HepG2 (cell line): Measurements from ENCODE around the gene CEBPB. TPM values are rescaled to one million over a fixed set of nuclear protein-coding genes. Genes with fewer than 3 reads are reported as not detected.

ENCODE experiments used
- AKAP8 ChIP-seq: sonication (generic); formaldehyde crosslinking; IDR thresholded peaks from 2 replicates; pipeline ENCODE4 v1.5.1; 2020; ENCODE audit warnings: mild to moderate bottlenecking, missing genetic modification reagents
- ARNT ChIP-seq: fragments of 450-650 bp; IDR thresholded peaks from 2 replicates; pipeline ENCODE4 v1.6.1; 2017
- EHMT2 ChIP-seq: fragments of 200-600 bp; sonication (generic); IDR thresholded peaks from 2 replicates; pipeline ENCODE4 v1.7.0; 2017; ENCODE audit warnings: antibody characterized with exemption, low read depth, low read length, borderline replicate concordance
- GLMP ChIP-seq: sonication (generic); formaldehyde crosslinking; IDR thresholded peaks from 2 replicates; pipeline ENCODE4 v1.9.0; 2021; ENCODE audit warnings: missing genetic modification reagents, mild to moderate bottlenecking, borderline replicate concordance
- KDM5A ChIP-seq: fragments of 200-600 bp; sonication (generic); IDR thresholded peaks from 2 replicates; pipeline ENCODE4 v1.7.0; 2018; ENCODE audit warnings: antibody characterized with exemption, mild to moderate bottlenecking, low read length, borderline replicate concordance
- LBX2 ChIP-seq: sonication (generic); formaldehyde crosslinking; IDR thresholded peaks from 2 replicates; pipeline ENCODE4 v1.5.0; 2020; ENCODE audit warnings: missing genetic modification reagents, mild to moderate bottlenecking, borderline replicate concordance
- PAWR ChIP-seq: sonication (generic); formaldehyde crosslinking; IDR thresholded peaks from 2 replicates; pipeline ENCODE4 v1.4.0; 2020; ENCODE audit warnings: missing genetic modification reagents, mild to moderate bottlenecking, borderline replicate concordance
- RAD51 ChIP-seq: fragments of 450-650 bp; IDR thresholded peaks from 2 replicates; pipeline ENCODE4 v1.6.1; 2016; ENCODE audit warnings: borderline replicate concordance
- SYNCRIP ChIP-seq: fragments of 200-400 bp; formaldehyde crosslinking; IDR thresholded peaks from 2 replicates; pipeline ENCODE4 v1.6.1; 2018; ENCODE audit warnings: mild to moderate bottlenecking, low read depth, low read length; ENCODE audit not compliant: insufficient read depth
- ZBTB10 ChIP-seq: sonication (generic); formaldehyde crosslinking; IDR thresholded peaks from 2 replicates; pipeline ENCODE4 v1.4.0; 2020; ENCODE audit warnings: missing genetic modification reagents, borderline replicate concordance
- ZFP36L1 ChIP-seq: sonication (generic); formaldehyde crosslinking; IDR thresholded peaks from 2 replicates; pipeline ENCODE4 v1.8.0; 2022; ENCODE audit warnings: mild to moderate bottlenecking, missing genetic modification reagents, moderate library complexity
- ZHX2 ChIP-seq, 2 experiments: sonication (generic) in 1 of 2; formaldehyde crosslinking in 1 of 2; IDR thresholded peaks; 2 replicates each; pipeline versions ENCODE4 v1.6.1 to v1.9.0; 2014 to 2022; ENCODE audit warnings: antibody characterized with exemption in 1 of 2, borderline replicate concordance in 1 of 2, inconsistent platforms in 1 of 2, low read depth in 1 of 2, missing genetic modification reagents in 1 of 2
- ZSCAN21 ChIP-seq: sonication (generic); formaldehyde crosslinking; IDR thresholded peaks from 2 replicates; pipeline ENCODE4 v1.8.0; 2022; ENCODE audit warnings: mild to moderate bottlenecking, missing genetic modification reagents, moderate library complexity, borderline replicate concordance
- ZSCAN30 ChIP-seq: sonication (generic); formaldehyde crosslinking; IDR thresholded peaks from 2 replicates; pipeline ENCODE4 v1.5.0; 2020; ENCODE audit warnings: mild to moderate bottlenecking, missing genetic modification reagents
- ZUFSP ChIP-seq: sonication (generic); formaldehyde crosslinking; IDR thresholded peaks from 2 replicates; pipeline ENCODE4 v1.9.0; 2021; ENCODE audit warnings: missing genetic modification reagents, mild to moderate bottlenecking, borderline replicate concordance
- polyA plus RNA-seq, 8 experiments: library from polyadenylated mRNA; depleted of rRNA in 3 of 8; stranded (reverse) in 7 of 8; unstranded in 1 of 8; fragments of >200 nt; fragmentation: Illumina TruSeq in 4 of 8; extraction: Trizol in 4 of 8; gene quantifications; 2 replicates each; pipeline versions ENCODE4 v1.2.1 to v1.2.3, GENCODE V29; 2011 to 2016; ENCODE audit warnings: low read depth in 4 of 8, missing spikeins in 1 of 8, mixed read lengths in 1 of 8; ENCODE audit not compliant: insufficient read depth in 1 of 8
- total RNA-seq, 5 experiments: library from RNA; depleted of rRNA; stranded (reverse); fragments of >200 nt; fragmentation: Illumina TruSeq; extraction: Trizol; gene quantifications; 2 replicates each; pipeline ENCODE4 v1.2.3, GENCODE V29; 2016; ENCODE audit warnings: low read depth in 1 of 5

CEBPB gene
- total and polyA plus RNA-seq, 2 of the 13 experiments (the other 11 are each of a cell fraction or from before 2014, with no cell fraction given), result 18.5 to 28.2 TPM

- TF ChIP-seq ZUFSP (no peak), AKAP8 (no peak), ZHX2 (IDR thresholded peaks at IDR 0.05; ENCODE audit: low read depth) (no peak), ZHX2 (CRISPR knock-in tag; IDR thresholded peaks at IDR 0.05; ENCODE audit: borderline replicate concordance) (no peak), EHMT2 (no peak), SYNCRIP (no peak), LBX2 (CRISPR knock-in tag) (no peak), KDM5A (no peak; the same call in 1 of the 2 replicates), ZFP36L1 (CRISPR knock-in tag) (peak; percentile 67; the same call in 1 of the 2 replicates), ARNT (no peak), RAD51 (no peak), ZSCAN21 (peak; percentile 51; the same call in 1 of the 2 replicates), ZSCAN30 (no peak), GLMP (CRISPR knock-in tag) (no peak), PAWR (CRISPR knock-in tag) (no peak), ZBTB10 (no peak)
Observed at GRCh38 chr20:50189681-50190250, 864 bp upstream of the CEBPB start (continued).
